Right renal cortex interstitium (tissue), 3 donors: ENCODE measurements around the gene CSAG1. TPM values are rescaled to one million over a fixed set of nuclear protein-coding genes. Genes with fewer than 3 reads are reported as not detected.
"Not testable (repeated sequence)": the region's sequence is repeated elsewhere in the genome, so short reads cannot be mapped to it uniquely, and the experiment has no call there.

Experiments
- DNase-seq, 3 donors: peaks; one replicate each; pipeline ENCODE4 v3.0.0-alpha.2; 2013; ENCODE audit warnings: low read depth in 3 of 3, low spot score in 2 of 3
- polyA plus RNA-seq, 3 donors: library from polyadenylated mRNA; unstranded; fragments of 120-200 nt; gene quantifications; one replicate each; pipeline ENCODE4 v1.2.1, GENCODE V29; 2013; ENCODE audit not compliant: insufficient read length in 3 of 3

CSAG1 gene, protein sequence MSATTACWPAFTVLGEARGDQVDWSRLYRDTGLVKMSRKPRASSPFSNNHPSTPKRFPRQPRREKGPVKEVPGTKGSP
- polyA plus RNA-seq = not detected

DNA sequence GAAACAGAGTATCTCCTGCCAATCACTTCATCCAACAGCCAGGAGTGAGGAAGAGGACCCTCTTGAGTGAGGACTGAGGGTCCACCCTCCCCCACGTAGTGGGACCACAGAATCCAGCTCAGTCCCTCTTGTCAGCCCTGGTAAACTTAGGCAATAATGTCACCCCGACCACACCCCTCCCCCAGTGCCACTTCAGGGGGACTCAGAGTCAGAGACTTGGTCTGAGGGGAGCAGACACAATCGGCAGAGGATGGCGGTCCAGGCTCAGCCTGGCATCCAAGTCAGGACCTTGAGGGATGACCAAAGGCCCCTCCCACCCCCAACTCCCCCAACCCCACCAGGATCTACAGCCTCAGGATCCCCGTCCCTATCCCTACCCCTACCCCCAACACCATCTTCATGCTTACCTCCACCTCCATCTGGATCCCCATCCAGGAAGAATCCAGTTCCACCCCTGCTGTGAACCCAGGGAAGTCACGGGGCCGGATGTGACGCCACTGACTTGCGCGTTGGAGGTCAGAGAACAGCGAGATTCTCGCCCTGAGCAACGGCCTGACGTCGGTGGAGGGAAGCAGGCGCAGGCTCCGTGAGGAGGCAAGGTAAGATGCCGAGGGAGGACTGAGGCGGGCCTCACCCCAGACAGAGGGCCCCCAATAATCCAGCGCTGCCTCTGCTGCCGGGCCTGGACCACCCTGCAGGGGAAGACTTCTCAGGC, at the start of gene CSAG1, which contains the start of gene MAGEA12:
CSAG1 (minus strand) TSS at position 461 of the 715 bp plus-strand sequence. CDS start 1,261 bp downstream, outside the sequence.
MAGEA12 (plus strand) TSS at position 497 of the 715 bp plus-strand sequence. CDS start 2,405 bp downstream, outside the sequence.
- DNase-seq = no peak

DNA sequence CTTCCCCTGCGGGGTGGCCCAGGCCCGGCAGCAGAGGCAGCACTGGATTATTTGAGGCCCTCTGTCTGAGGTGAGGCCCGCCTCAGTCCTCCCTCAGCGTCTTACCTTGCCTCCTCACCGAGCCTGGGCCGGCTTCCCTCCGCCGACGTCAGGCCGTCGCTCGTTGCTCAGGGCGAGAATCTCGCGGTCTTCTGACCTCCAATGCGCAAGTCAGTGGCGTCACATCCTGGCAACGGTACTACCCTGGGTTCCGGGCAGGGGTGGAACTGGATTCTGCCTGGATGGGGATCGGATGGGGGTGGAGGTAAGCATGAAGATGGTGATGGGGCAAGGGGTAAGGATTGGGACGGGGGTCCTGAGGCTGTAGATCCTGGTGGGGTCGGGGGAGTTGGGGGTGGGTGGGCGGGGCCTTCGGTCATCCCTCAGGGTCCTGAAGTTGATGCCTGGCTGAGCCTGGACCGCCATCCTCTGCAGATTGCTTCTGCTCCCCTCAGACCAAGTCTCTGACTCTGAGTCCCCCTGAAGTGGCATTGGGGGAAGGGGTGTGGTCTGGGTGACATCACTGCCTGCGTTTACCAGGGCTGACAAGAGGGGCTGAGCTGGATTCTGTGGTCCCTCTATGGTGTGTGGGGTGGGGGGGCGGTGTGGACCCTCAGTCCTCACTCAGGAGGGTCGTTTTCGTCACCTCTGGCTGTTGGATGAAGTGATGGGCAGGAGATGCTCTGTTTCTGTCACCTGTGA, 36.2 kb upstream of the CSAG1 start, which contains the start of gene MAGEA6:
MAGEA6 (minus strand) TSS at position 141 of the 741 bp plus-strand sequence. CDS start 2,039 bp downstream, outside the sequence.
- not testable (repeated sequence) for DNase-seq

DNA sequence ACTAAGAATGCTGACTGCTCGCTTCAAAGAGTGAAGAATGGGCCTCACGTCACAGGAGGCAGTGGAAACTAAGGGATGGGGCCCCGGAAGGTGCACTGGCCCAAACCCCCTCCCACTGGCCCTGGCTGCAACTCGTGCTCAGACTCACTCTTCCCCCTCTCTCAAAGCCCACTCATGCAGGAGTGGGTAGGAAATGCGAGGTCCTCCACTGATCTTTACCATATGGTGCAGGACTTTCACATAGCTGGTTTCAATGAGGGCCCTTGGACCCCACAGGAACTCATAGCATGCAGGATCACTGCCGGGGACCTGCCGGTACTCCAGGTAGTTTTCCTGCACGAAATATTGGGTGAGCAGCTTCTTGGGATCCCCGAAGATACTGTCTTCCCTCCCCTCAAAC, 33.0 kb upstream of the CSAG1 start:
- not testable (repeated sequence) for DNase-seq

DNA sequence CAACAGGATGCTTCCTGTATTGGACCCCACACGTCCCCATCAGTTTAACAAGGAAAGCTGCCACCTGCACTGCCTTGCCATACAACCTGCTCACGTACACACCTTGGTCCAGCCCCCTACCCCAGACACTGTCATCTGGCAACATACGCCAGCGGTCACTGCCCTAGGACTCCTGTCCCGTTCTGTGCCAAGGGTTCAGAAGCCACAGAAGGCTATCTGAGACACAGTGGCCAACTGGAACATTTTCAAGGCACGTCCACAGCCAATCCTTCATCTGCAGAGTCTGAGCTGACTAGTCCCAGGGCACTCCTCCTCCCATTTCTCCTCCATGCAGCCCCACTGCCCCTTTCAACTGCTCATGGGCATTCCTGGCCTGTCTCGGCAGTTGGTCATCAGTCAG, 28.1 kb upstream of the CSAG1 start:
- DNase-seq = not testable (repeated sequence)

DNA sequence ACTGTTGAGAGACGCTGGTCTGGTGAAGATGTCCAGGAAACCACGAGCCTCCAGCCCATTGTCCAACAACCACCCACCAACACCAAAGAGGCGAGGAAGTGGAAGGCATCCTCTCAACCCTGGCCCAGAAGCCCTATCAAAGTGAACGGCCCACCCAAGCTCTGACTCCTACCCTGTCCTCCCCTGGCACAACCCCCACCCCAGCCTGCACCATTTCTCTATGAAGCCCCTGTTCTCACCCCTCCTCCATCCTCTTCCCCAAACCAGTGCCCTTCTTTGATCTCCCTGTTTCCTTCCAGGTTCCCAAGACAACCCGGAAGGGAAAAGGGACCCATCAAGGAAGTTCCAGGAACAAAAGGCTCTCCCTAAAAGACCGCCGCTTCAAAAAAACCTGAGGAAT, 26.0 kb upstream of the CSAG1 start:
- not testable (repeated sequence) for DNase-seq

DNA sequence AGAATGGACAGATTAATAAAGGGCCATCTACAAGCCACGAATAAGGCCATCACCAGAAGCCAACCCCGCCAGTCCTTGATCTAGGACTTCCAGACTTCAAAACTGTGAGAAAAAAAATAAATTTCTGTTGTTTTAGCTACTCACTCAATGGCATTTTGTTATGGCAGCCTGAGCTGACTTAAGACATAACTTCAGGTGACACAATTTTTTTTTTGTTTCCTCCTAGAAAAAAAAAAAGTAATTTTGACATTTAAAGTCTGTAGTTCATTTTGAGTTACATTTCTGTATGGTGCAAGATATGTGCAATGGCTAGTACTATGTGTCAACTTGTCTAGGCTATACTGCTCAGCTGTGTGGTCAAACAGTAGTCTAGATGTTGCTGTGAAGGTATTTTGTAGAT, 25.4 kb upstream of the CSAG1 start, which contains the start of gene CSAG3:
CSAG3 (plus strand) TSS at position 301 of the 400 bp plus-strand sequence.
- DNase-seq = not testable (repeated sequence)

DNA sequence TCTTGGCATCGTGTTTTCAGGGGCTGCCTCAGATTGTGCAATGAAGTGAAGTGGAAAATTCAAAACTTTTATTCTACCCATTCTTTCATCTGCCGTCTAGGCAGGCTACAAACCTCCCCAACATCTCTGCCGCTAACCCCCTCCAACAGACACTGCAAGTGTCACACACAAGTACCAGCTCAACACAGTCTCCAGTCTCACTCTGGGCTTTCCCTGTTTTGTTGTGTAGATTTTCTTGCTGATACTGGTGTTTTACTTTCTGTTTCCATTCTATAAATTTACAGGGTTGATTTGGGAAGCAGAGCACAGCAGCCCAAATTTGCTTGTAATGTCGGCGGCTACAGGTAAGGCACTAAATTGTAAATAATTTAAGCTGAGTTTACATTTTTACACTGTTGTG, 21.4 kb upstream of the CSAG1 start:
- not testable (repeated sequence) for DNase-seq

DNA sequence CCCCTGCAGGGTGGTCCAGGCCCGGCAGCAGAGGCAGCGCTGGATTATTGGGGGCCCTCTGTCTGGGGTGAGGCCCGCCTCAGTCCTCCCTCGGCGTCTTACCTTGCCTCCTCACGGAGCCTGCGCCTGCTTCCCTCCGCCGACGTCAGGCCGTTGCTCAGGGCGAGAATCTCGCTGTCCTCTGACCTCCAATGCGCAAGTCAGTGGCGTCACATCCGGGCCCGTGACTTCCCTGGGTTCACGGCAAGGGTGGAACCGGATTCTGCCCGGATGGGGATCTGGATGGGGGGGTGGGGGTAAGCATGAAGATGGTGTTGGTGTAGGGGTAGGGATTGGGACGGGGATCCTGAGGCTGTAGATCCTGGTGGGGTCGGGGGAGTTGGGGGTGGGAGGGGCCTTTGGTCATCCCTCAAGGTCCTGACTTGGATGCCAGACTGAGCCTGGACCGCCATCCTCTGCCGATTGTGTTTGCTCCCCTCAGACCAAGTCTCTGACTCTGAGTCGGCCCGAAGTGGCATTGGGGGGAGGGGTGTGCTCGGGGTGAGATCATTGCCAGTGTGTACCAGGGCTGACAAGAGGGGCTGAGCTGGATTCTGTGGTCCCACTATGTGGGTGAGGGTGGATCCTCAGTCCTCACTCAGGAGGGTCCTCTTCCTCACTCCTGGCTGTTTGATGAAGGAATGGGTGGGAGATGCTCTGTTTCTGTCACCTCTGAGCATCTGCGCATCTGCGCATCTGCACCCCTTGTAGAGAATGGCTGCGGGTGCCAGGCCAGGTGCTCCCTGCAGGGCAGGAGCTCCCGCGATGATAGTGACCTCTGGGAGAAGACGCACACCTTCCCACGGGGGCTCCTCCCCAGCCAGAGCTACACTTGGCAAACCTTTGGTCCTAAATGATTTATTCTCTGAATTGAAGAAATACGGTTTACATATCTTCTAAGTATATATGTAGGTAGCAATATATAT, 20.4 kb upstream of the CSAG1 start, which contains the start of gene MAGEA2:
MAGEA2 (minus strand) TSS at position 157 of the 965 bp plus-strand sequence. CDS start 2,479 bp downstream, outside the sequence.
- not testable (repeated sequence) for DNase-seq

DNA sequence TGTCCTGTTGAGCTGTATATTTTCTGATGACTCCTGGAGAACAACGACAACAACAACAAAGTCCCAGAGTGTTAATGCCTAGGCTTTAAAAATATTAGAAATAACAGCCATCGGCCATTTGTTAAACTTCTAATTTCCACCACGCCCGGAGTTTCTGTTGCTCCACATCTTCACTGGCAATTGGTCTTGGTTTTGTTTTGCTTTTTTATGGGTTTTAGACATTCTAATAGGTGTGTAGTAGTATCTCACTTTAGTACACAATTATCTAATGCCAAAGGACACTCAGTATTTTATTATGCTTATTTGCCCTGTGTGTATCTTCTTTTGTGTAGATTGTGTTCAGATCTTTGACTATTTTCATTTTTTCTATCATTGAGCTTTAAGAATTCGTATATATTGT, 5.0 kb upstream of the CSAG1 start:
- DNase-seq = no peak

DNA sequence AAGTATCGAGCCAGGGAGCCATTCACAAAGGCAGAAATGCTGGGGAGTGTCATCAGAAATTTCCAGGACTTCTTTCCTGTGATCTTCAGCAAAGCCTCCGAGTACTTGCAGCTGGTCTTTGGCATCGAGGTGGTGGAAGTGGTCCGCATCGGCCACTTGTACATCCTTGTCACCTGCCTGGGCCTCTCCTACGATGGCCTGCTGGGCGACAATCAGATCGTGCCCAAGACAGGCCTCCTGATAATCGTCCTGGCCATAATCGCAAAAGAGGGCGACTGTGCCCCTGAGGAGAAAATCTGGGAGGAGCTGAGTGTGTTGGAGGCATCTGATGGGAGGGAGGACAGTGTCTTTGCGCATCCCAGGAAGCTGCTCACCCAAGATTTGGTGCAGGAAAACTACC, 3.0 kb upstream of the CSAG1 start:
- not testable (repeated sequence) for DNase-seq

DNA sequence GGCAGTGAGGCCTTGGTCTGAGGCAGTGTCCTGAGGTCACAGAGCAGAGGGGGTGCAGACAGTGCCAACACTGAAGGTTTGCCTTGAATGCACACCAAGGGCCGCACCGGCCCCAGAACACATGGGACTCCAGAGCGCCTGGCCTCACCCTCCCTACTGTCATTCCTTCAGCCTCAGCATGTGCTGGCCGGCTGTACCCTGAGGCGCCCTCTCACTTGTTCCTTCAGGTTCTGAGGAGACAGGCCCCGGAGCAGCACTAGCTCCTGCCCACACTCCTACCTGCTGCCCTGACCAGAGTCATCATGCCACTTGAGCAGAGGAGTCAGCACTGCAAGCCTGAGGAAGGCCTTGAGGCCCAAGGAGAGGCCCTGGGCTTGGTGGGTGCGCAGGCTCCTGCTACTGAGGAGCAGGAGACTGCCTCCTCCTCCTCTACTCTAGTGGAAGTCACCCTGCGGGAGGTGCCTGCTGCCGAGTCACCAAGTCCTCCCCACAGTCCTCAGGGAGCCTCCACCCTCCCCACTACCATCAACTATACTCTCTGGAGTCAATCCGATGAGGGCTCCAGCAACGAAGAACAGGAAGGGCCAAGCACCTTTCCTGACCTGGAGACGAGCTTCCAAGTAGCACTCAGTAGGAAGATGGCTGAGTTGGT, 2.5 kb upstream of the CSAG1 start:
- no peak for DNase-seq

DNA sequence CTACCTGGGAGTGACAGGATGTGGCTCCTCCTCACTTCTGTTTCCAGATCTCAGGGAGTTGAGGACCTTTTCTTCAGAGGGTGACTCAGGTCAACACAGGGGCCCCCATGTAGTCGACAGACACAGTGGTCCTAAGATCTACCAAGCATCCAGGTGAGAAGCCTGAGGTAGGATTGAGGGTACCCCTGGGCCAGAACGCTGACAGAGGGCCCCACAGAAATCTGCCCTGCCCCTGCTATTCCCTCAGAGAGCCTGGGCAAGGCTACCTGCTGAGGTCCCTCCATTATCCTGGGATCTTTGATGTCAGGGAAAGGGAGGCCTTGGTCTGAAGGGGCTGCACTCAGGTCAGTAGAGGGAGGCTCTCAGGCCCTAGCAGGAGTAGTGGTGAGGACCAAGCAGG, 1.6 kb upstream of the CSAG1 start:
- DNase-seq = no peak

DNA sequence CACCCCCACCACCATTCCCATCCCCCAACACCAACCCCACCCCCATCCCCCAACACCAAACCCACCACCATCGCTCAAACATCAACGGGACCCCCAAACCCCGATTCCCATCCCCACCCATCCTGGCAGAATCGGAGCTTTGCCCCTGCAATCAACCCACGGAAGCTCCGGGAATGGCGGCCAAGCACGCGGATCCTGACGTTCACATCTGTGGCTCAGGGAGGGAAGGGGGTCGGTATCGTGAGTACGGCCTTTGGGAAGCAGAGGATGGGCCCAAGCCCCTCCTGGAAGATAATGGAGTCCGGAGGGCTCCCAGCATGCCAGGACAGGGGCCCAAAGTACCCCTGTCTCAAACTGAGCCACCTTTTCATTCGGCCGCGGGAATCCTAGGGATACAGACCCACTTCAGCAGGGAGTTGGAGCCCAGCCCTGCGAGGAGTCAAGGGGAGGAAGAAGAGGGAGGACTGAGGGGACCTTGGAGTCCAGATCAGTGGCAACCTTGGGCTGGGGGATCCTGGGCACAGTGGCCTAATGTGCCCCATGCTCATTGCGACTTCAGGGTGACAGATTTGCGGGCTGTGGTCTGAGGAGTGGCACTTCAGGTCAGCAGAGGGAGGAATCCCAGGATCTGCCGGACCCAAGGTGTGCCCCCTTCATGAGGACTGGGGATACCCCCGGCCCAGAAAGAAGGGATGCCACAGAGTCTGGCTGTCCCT, 780 bp upstream of the CSAG1 start:
- DNase-seq = not testable (repeated sequence)

DNA sequence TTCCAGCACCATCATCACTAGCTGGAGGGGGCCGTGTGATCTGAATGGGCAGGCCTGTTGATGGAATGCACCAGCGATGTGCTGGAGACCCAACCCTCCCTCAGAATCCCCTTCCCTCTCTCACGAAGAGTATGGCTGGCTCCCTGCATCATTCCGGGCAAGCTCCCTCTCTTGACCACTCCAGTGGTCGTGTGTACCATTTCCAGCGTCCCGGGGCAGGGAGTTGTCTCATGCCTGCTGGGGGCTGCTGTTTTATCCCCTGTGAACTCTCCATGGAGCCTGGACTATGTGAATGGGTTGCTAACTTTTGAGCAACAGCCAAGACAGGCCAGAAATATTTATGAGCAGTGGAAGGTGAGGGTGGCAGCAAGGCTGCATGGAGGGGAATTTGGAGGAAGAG, 8.1 kb downstream of the CSAG1 start:
- no peak for DNase-seq

DNA sequence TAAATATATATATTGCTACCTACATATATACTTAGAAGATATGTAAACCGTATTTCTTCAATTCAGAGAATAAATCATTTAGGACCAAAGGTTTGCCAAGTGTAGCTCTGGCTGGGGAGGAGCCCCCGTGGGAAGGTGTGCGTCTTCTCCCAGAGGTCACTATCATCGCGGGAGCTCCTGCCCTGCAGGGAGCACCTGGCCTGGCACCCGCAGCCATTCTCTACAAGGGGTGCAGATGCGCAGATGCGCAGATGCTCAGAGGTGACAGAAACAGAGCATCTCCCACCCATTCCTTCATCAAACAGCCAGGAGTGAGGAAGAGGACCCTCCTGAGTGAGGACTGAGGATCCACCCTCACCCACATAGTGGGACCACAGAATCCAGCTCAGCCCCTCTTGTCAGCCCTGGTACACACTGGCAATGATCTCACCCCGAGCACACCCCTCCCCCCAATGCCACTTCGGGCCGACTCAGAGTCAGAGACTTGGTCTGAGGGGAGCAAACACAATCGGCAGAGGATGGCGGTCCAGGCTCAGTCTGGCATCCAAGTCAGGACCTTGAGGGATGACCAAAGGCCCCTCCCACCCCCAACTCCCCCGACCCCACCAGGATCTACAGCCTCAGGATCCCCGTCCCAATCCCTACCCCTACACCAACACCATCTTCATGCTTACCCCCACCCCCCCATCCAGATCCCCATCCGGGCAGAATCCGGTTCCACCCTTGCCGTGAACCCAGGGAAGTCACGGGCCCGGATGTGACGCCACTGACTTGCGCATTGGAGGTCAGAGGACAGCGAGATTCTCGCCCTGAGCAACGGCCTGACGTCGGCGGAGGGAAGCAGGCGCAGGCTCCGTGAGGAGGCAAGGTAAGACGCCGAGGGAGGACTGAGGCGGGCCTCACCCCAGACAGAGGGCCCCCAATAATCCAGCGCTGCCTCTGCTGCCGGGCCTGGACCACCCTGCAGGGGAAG, 19.4 kb downstream of the CSAG1 start, which contains the start of gene MAGEA2B:
MAGEA2B (plus strand) TSS at position 814 of the 973 bp plus-strand sequence. CDS start 2,479 bp downstream, outside the sequence.
- not testable (repeated sequence) for DNase-seq

DNA sequence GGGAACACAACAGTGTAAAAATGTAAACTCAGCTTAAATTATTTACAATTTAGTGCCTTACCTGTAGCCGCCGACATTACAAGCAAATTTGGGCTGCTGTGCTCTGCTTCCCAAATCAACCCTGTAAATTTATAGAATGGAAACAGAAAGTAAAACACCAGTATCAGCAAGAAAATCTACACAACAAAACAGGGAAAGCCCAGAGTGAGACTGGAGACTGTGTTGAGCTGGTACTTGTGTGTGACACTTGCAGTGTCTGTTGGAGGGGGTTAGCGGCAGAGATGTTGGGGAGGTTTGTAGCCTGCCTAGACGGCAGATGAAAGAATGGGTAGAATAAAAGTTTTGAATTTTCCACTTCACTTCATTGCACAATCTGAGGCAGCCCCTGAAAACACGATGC, 20.3 kb downstream of the CSAG1 start:
- DNase-seq = not testable (repeated sequence)

DNA sequence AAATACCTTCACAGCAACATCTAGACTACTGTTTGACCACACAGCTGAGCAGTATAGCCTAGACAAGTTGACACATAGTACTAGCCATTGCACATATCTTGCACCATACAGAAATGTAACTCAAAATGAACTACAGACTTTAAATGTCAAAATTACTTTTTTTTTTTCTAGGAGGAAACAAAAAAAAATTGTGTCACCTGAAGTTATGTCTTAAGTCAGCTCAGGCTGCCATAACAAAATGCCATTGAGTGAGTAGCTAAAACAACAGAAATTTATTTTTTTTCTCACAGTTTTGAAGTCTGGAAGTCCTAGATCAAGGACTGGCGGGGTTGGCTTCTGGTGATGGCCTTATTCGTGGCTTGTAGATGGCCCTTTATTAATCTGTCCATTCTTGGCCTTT, 24.3 kb downstream of the CSAG1 start, which contains the start of gene CSAG2:
CSAG2 (minus strand) TSS at position 101 of the 400 bp plus-strand sequence. CDS start 161 bp downstream, outside the sequence.
- DNase-seq = not testable (repeated sequence)
